RWPE2 (cell line): ENCODE measurements around the gene PTGDR2.

Experiments
- ATAC-seq: fragments of 200-7000 bp; cut with Tn5 transposase; 3 replicates; pipeline ENCODE4 v1.9.1; 2021; ENCODE audit warnings: low read depth
- DNase-seq: peaks from one replicate; pipeline ENCODE4 v3.0.0-alpha.2; 2020; ENCODE audit warnings: low spot score
- H3K27ac ChIP-seq: fragments of 450-650 bp; 2 replicates; pipeline ENCODE4 v1.5.1; 2017; ENCODE audit warnings: mild to moderate bottlenecking; ENCODE audit not compliant: poor library complexity, severe bottlenecking
- H3K27me3 ChIP-seq: fragments of 250-450 bp; sonication (Bioruptor Pico); 2 replicates; pipeline ENCODE4 v1.5.1; 2021; ENCODE audit warnings: mild to moderate bottlenecking, moderate library complexity; ENCODE audit not compliant: insufficient read depth, poor library complexity, severe bottlenecking
- H3K36me3 ChIP-seq: fragments of 250-450 bp; sonication (Bioruptor Pico); 2 replicates; pipeline ENCODE4 v1.5.1; 2020; ENCODE audit warnings: low read depth, mild to moderate bottlenecking, moderate library complexity
- H3K4me1 ChIP-seq: fragments of 250-450 bp; sonication (Bioruptor Pico); 2 replicates; pipeline ENCODE4 v1.5.1; 2021; ENCODE audit warnings: mild to moderate bottlenecking, moderate library complexity; ENCODE audit not compliant: insufficient read depth, poor library complexity, severe bottlenecking
- H3K4me3 ChIP-seq: fragments of 250-450 bp; sonication (Bioruptor Pico); 2 replicates; pipeline ENCODE4 v1.5.1; 2021; ENCODE audit warnings: mild to moderate bottlenecking, moderate library complexity; ENCODE audit not compliant: severe bottlenecking
- H3K9me3 ChIP-seq: fragments of 250-450 bp; sonication (Bioruptor Pico); 2 replicates; pipeline ENCODE4 v1.5.1; 2021; ENCODE audit warnings: mild to moderate bottlenecking, moderate library complexity; ENCODE audit not compliant: severe bottlenecking
- TF ChIP-seq, protein P1 (sequence below): fragments of 450-650 bp; IDR thresholded peaks from one replicate; pipeline ENCODE4 v1.5.1; 2017; ENCODE audit warnings: mild to moderate bottlenecking, moderate library complexity; ENCODE audit not compliant: poor library complexity, severe bottlenecking

PTGDR2 gene

DNA sequence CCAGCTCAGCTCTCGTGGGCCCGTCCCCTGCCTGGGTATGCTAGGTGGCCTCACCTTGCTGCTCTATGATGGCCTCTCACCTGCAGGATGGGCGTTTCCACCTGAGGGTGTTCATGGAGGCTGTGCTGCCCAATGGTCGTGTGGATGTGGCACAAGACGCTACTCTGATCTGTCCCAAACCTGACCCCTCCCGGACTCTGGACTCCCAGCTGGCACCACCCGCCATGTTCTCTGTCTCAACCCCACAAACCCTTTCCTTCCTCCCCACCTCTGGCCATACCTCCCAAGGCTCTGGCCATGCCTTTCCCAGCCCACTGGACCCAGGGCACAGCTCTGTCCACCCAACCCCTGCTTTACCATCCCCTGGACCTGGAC, 13.7 kb upstream of the PTGDR2 start:
- Histone ChIP-seq H3K4me3 (no peak overlapping the region), H3K36me3 (no peaks in the 10 kb centered on the region), H3K27me3 (no peaks in the 10 kb centered on the region), H3K4me1 (no peaks in the 10 kb centered on the region), H3K9me3 (no peaks in the 10 kb centered on the region), H3K27ac (no peak overlapping the region)
- ATAC-seq (no peak), DNase-seq (no peak)
- TF ChIP-seq, protein P1, sequence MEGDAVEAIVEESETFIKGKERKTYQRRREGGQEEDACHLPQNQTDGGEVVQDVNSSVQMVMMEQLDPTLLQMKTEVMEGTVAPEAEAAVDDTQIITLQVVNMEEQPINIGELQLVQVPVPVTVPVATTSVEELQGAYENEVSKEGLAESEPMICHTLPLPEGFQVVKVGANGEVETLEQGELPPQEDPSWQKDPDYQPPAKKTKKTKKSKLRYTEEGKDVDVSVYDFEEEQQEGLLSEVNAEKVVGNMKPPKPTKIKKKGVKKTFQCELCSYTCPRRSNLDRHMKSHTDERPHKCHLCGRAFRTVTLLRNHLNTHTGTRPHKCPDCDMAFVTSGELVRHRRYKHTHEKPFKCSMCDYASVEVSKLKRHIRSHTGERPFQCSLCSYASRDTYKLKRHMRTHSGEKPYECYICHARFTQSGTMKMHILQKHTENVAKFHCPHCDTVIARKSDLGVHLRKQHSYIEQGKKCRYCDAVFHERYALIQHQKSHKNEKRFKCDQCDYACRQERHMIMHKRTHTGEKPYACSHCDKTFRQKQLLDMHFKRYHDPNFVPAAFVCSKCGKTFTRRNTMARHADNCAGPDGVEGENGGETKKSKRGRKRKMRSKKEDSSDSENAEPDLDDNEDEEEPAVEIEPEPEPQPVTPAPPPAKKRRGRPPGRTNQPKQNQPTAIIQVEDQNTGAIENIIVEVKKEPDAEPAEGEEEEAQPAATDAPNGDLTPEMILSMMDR, result no peak

GRCh38 chr11:60868682-60869450, 13.1 kb upstream of the PTGDR2 start:
- Histone ChIP-seq H3K27me3 (no peaks in the 10 kb centered on the region), H3K4me1 (no peaks in the 10 kb centered on the region), H3K4me3 (no peak overlapping the region), H3K27ac (no peak overlapping the region), H3K36me3 (no peaks in the 10 kb centered on the region), H3K9me3 (no peaks in the 10 kb centered on the region)
- TF ChIP-seq, protein P1, result no peak
- DNase-seq (no peak), ATAC-seq (no peak)

DNA sequence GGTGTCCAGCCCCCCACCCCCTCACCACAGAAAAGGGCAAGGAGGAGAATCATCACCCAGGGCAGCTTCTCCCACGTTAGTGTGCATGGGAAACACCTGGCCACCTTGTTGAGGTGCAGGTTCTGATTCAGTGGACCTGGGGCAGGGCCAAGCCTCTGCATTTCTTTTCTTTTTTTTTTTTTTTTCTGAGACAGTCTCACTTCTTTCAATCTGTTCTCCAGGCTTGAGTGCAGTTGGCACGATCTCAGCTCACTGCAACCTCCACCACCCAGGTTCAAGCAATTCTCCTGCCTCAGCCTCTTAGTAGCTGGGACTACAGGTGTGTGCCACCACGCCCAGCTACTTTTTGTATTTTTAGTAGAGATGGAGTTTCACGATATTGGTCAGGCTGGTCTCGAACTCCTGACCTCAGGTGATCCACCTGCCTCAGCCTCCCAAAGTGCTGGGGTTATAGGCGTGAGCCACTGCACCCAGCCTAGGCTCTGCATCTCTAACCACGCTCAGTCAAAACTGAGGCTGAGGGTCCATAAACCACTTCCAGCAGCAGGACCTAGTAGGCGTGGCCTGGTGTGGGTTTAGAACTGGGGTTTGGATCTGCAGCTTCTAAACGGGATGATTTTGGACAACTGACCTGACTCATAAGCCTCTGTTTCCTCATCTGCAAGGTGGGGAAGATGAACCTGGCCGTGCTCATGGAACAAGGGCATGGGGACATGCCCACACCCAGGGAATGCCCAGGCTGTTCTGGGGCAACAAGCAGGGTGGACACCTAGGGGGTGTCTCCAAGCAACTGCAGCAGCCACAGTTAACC, 12.3 kb upstream of the PTGDR2 start:
- Histone ChIP-seq H3K4me1 (no peaks in the 10 kb centered on the region), H3K27ac (no peak overlapping the region), H3K27me3 (no peaks in the 10 kb centered on the region), H3K36me3 (no peaks in the 10 kb centered on the region), H3K9me3 (no peaks in the 10 kb centered on the region), H3K4me3 (no peak overlapping the region)
- DNase-seq (no peak), ATAC-seq (no peak)
- TF ChIP-seq, protein P1, result no peak

GRCh38 chr11:60866911-60867870, 11.4 kb upstream of the PTGDR2 start, which contains the start of gene ZP1:
Gene ZP1, plus strand, starts transcription at chr11:60867542. Its CDS starts 20 bp downstream, at chr11:60867562.
- H3K27me3 ChIP-seq, result no peaks in the 10 kb centered on the region
- H3K4me1 ChIP-seq, result no peaks in the 10 kb centered on the region
- H3K9me3 ChIP-seq, result no peaks in the 10 kb centered on the region
- H3K4me3 ChIP-seq, result no peak within 1 kb of the TSS
- TF ChIP-seq, protein P1, result no peak
- DNase-seq, result peak; percentile 44
- no peak within 1 kb of the TSS for H3K27ac ChIP-seq
- no peaks in the 10 kb centered on the region for H3K36me3 ChIP-seq
- peak; percentile 47; the same call in 1 of the 3 replicates for ATAC-seq
